Measurements from ENCODE around the gene CLIP1.
"Not testable (repeated sequence)": the region's sequence is repeated elsewhere in the genome, so short reads cannot be mapped to it uniquely, and the experiment has no call there.

- TF ChIP-seq CTCF, EZH2phosphoT487 (IDR thresholded peaks at IDR 0.05; ENCODE audit: low read length): not testable (repeated sequence)
Measured at GRCh38 chr12:122446390-122446789, 23.9 kb upstream of the CLIP1 start.
